HG03457 (cell line): Measurements from ENCODE around the gene CFL1.
"Not testable (repeated sequence)": the region's sequence is repeated elsewhere in the genome, so short reads cannot be mapped to it uniquely, and the experiment has no call there.

ENCODE experiments used
- ATAC-seq: cut with Tn5 transposase; IDR thresholded peaks from one replicate; pipeline ENCODE4 v1.9.1; 2021; ENCODE audit warnings: moderate number of reproducible peaks; ENCODE audit not compliant: unreplicated experiment

CFL1 gene

DNA sequence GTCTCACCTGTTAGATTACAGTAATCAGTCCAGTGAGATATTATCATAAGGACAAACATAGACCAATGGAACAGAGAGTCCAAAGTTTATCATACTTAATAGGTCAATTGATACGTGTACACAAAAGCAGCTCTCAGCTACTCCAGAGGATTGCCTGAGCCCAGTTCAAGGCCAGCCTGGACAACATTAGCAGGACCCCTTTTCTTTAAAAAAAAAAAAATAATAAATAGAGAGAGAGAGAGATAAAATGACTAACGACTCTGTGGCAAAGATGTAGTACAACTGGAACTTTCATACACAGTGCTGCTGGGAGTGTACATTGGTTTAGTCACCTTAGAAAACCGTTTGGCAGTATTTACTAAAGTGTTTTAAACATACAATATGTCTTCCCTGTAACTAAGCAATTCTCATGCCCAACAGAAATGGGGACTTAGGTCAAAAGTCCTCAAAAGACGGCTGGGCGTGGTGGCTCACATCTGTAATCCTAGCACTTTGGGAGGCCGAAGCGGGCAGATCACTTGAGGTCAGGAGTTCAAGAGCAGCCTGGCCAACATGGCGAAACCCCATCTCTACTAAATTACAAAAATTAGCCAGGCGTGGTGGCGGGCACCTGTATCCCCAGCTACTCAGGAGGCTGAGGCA is 13.6 kb downstream of the CFL1 start:
- no peak for ATAC-seq

DNA sequence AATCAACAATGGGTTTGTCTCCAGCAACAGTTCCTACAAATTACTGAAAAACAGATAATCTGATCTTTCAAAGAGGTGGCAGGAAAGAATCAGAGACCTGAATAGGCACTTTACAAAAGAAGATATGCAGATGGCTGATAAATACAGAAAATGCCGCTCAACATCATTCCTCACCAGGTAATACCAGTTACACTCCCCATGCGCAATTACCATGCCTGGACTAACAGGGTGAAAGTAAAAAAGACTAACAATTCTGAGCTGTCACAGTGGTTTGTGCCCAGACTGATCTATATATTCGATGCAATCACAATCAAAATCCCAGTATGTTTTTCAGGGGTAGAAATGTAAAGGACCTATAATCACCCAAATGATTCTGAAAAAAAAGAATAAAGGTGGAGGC is 14.2 kb downstream of the CFL1 start:
- no peak for ATAC-seq

DNA sequence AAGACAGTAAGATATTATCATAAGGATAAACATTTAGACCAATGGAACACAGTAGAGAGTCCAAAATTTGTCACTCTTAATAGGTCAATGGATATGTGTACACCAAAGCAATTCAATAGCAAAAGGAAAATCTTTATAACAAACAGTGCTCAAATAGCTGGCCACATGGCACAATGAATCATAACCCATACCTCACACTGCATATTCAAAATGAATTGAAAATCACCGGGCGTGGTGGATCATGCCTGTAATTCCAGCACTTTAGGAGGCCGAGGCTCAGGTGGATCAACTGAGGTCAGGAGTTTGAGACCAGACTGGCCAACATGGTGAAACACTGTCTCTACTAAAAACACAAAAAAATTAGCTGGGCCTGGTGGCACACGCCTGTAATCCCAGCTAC is 15.8 kb downstream of the CFL1 start:
- no peak for ATAC-seq

DNA sequence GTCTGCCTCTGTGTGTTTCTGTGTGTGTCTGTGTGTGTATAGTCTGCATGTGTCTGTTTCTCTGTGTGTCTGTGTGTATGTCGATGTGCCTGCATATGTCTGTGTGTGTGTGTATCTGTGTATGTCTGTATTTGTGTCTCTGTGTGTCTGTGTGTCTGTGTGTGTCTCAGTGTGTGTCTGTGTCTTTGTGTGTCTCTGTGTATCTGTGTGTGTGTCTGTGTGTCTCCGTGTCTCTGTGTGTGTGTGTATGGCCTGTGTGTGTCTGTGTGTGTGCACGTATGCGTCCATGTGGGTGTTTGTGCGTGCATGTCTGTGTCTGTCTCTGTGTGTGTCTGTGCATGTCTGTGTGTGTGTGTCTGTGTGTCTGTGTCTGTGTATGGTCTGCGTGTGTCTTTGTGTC is 23.8 kb downstream of the CFL1 start:
- no peak for ATAC-seq

DNA sequence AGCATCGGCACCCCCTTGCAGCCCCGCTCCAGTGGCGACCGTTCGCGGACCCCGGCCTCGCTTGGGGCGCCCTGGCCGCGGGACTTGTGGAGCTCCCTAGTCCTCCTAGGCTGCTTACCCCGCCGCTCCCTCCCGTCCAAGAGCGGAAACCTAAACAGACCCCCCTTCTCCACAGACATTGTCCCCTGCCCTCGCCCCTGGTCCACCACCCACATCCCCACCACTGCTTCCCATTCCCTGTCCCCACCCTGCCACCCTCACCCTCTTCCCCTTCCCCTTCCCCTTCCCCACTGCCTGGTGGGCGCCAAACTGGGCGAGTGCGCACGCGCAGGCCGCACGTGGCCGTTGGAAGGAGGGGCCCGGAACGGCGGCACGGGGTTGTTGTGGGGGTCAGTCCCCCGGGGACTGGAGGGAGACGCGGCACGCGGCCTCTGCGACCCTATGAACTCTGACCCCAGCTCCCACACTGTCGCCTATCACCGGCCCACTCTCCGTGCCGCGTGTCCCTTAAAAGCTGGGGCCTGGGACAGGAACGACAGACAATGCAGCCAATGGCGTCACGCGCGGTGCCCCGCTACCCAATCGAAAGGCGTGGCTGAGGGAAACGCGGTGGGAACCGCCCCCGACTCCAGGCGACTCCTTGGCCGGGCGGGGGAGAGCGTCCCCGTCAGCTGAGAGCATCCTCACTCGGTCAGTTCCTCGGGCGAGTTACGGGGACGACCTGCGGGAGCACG is 24.5 kb downstream of the CFL1 start, which contains the start of gene SNX32:
Gene SNX32, plus strand, starts transcription at position 667 of the 734 bp plus-strand sequence. CDS start 103 bp downstream, outside the sequence.
- peak; percentile 77 for ATAC-seq

DNA sequence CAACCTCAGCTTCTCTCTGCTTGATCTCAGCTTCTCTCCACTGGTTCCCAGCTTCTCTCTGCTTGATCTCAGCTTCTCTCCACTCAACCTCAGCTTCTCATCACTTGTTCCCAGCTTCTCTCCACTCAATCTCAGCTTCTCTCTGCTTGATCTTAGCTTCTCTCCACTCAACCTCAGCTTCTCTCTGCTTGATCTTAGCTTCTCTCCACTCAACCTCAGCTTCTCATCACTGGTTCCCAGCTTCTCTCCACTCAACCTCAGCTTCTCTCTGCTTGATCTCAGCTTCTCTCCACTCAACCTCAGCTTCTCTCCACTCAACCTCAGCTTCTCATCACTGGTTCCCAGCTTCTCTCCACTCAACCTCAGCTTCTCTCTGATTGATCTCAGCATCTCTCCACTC is 25.7 kb downstream of the CFL1 start:
- ATAC-seq: not testable (repeated sequence)

DNA sequence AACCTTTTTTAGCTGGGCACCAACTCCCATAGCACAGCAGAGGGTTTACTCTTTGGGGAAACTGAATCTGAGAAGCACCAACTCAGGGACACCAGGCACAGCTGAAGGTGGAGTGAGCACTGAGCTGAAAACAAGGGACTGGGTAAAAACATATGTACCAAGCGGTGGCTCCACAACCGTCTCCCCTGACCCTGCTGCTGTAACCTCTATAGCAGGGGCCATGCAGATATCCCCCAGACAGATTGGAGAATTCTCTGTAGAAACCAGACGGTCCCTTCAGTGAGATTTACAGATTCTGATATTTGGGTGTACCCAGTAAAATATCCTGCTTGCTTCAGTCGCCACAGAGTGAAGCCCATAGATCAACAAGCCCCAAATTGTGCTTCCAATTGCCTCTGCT is 28.5 kb downstream of the CFL1 start:
- no peak for ATAC-seq

DNA sequence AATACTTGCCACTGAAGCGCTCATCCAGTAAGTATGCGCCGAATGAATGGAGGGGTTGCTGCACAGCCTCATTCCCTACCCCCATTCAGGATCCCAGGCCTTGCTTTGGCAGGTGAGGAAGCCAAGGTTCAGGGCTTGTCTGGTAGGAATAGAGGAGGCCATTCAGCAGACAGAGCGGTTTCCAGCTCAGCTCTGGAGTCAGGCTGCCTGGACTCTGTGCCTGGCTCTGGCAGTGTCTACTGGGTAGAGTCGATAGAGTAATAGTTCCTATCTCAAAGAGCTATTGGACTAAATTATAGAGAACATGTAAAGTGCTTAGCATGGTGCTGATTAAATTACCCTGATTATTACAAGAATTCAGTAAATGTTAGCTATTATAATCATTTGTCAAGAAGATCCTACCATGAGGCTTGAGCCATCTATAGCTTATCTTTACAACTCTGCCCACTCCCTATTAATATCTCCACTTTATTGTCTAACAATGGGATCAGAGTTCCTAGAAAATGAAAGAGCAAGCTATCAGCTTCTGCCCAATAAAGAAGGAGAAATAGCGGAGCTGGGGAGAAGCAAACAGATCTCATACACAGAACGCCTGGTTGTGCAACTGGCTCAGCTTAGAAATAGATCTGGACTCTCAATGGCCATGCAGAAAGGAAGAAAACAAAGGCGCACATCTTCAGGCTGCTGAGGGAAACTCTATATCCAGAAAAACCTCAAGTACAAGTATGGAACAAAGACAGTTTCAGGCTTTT is 30.8 kb downstream of the CFL1 start:
- ATAC-seq: no peak

DNA sequence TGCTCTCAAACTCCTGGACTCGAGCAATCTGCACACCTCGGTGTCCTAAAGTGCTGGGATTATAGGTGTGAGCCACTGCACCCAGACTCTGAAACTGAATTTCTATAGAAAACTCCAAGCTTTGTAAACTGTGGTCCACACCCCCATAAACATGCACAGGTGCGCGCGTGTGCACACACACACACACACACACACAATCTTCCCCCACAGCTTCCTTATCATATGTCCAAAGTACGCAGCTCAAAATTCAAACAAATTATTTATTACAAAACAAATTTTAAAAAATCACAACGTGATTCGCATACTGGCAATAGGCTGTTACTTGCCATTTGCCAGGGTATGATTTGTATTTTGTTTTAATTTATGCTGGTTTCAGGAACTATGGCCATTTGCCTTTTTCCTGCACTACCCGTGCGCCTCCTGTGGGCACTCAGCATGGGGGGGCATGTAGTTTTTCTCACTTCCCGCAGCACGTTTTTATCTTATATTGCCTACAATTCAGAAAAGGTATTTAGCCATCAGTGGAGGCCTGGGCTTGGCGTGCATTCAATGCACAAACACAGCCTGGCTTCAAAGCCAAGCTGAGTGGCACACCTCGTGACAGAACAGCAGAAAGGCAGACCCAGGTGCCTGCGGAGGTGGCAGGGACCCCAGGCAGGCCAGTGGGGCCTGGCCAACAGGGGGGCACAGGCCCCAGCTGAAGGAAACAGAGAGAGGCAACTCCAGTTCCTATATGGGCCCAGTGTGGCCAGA is 35.0 kb downstream of the CFL1 start:
- ATAC-seq: no peak

DNA sequence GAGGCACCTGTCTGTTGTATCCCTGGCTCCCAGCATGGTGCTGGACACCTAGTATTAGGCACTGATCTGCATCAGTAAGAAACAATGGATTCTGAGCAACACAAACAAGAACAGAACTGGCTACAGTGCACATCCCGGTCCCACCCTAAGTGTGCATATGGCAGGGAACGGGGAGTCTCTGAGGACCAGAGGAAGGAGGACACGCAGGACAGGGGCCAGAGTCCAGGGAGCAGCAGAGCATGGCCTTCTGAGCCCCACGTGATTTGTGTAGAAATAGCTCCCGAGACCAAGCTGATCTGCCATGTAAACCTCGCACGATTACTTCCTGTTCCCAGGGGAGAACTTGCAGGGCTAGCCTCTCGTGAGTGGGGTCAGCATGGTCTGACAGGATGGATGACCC is 36.9 kb downstream of the CFL1 start:
- no peak for ATAC-seq

DNA sequence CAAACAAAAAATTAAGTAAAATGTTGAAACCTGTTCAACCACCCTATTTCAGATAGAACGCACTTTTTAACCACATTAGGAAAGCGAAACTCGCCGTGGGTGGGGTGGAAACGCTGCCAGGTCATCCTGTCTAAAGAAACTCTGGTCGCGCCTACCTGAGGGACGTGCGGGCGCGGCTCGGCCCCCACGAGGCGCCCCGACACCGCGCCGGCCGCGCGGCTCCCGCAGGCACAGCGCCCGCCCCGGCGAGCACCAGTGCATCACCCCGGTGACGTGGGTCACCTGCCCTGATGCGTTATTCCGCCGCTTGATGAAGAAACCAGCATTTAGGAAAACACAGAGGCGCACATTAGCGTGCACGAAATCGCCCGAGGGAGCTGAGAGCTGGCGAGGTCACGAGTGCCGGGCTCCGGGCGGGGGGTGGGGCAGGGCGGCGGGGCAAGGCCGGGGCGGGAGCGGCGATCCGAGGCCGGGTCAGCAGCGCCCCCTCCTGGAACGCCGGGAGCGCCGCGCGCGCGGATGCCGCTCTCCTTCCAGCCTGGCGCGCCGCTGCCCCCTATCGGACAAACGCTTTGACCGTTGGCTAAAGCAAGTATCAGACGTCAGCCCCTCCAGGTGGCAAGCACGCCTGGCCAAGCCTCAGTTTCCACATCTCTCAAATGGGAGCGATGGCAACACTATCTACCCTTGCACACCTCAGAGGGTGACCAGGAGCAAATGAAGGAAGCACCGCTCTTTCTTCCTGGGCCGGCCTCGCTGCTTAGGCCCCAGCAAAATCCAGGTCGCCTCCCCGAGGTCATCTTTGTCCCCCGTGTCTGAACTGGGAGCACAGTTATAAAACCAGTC is 39.9 kb downstream of the CFL1 start:
- ATAC-seq: no peak

DNA sequence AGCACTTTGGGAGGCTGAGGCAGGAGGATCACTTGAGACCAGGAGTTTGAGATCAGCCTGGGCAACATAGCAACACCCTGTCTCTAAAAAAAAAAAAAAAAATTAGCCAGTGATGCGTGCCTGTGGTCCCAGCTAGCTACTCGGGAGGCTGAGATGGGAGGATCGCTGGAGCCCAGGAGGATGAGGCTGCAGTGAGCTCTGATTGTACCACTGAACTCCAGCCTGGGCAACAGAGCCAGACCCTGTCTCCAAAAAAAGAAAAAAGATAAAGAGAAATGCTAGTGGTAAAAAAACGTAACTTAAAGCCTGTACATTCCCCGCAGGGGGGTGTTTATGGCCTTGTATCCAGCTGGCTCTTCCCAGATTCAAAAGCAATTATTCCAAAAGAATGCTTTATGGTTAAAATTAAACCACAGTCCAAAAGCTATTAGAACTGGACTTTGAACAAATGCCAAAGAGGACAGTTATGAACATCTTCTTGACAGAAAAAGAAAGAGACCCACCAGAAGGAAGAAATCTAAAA is 40.6 kb downstream of the CFL1 start:
- ATAC-seq: no peak

DNA sequence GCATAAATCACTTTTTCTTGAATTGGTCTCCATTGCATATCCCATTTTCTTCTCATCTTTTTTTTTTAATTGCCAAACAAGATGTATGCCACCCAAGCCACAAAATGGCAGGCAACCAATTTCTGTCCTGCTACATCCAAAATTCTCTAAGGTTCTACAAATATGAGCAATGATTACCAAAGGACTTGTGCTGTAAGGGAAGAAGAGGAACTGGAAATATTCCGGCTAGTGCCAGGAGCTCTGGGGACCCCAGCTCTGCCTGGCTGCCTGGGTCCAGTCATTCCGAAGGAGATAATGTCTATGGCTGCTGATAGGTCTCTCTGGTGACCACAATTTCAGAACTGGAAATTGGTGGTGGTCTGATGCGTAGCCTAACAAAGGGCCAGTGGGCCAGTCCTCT is 41.3 kb downstream of the CFL1 start:
- no peak for ATAC-seq

DNA sequence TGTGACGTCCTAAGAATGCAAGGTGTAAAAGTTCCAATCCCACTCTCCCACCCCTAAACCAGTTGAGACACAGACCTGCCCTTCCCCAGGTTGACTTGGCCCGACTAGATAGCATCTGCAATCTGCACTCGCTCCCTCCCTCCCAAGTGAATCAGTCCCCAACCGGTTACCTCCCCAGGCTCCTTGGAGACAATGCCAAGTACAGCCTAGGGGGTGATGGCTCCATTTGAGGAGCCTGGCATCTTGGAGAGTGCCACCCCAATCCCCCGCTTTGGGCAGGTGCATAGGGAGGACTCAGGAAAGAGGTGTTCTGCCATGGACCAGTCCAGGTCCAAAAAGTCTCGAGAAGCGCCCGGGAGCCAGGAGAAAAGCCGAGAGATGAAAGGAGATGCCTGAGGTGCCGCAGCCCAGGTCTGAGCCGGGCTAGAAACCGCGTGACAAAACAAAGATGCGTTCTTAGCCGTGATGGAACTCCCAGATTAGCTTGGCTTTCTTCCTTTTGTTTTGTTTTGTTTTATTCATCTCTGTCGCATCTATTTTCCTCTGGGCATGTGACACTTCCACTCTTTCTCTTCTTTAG is 42.9 kb downstream of the CFL1 start:
- ATAC-seq: no peak

DNA sequence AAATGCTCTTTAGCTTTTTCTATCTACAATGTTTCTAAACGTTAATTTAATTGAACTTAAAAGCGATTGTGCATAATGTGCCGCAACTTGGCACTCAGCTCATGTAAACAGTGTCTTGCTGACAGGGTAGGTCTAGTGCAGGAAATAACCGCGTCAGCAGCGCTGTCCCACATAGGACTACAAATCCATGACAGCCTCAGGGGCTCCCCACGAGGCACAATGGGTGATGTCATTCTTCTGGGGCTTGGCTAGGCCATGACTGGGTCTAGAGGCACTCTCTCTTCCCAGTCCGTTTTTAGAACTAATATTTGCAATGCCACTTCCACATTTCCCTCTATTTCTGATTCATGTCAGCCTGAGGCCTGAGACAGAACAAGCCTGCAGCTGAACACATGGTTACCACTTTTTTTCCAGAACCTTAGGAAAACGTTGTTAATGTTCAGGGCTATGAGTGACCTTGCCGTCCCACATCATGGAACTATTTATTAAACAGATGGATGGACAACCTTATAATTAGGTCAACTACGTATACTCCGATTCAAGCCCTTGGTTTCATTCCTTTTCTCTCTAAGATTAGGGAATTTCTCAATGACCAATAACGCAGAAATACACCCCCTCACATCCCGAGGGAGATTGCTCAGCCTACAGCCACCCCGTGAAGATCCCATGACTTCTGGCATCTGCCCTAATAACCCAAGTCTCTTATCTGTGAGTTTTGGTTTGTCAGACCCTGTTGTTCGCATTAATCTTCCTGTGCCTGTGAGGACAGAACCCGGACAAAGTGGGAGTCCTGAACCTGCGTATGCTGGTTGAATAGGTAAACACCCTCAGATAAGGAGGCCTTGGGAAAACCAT is 43.6 kb downstream of the CFL1 start:
- ATAC-seq: no peak

DNA sequence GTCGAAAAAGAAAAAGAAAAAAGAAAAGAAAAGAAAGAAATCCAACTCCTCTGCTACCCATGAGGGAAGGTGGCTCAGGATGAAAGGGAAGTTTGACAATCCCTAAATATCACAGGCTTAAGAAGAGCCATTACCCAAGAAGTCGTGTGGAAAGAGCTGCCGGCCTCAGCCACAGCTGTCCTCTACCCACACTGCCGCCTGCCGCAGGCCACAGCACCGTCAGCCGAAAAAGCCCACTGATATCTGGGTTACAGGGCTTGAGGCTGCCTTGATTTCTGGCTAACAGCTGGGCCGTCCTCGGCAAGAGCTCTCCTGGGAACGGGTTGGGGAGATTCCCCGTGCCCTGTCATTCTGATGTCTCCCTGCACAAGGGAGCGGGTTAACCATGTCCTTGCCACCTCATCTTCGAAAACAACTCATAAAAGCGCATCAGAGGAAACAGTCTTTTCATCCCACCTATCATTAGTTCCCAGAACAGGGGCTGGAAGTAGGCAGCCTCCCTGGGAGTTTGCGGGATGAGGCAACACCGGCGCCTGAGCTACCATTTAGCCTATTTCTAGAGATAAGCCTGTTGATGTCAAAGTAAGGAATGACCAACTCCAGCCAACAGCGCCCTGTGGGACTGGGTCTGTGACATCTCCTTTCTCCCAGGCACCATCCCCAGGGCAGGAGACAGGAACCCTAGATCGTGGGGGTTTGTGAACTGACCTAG is 46.1 kb downstream of the CFL1 start:
- ATAC-seq: no peak

DNA sequence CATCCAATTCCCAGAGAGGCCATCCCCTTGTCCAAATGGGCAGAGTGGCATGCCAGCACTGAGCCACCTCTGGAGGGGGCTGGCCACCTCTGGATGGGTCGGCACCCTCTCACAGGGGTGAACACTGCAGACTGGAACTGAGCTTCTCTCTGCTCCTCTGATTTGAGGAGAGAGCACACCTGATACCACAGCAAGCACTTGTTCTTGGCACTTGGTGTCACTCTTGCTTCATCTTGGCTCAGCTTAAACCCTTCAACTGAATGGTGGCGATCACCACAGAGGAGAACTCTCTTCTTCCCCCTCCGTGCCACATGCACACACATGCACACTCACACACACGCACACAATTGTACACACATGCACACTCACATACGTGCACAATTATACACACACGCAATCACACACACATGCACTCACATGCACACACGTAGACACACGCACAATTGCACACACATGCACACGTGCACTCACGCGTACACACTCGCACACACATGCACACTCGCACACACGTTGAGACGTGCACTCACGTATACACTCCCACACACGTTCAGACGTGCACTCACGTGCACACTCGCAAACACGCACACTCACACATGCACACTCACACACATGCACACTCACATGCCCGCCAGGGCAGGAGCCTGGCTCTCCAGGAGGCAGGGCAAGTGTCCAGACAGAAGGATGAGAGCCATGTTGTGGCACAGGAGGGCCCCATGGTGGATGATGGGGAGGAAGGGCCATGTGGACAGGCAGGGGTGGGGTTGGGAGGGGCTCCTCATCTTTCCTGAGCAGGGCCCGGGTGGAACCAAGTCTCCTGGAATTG is 47.7 kb downstream of the CFL1 start:
- no peak for ATAC-seq
